Esophagus mucosa (tissue), 1 donor: ENCODE data around the gene GALM. TPM values are rescaled to one million over a fixed set of nuclear protein-coding genes. Genes with fewer than 3 reads are reported as not detected.
"Not testable (repeated sequence)": the region's sequence is repeated elsewhere in the genome, so short reads cannot be mapped to it uniquely, and the experiment has no call there.

Source experiments
- ATAC-seq: fragments of 200-7000 bp; cut with Tn5 transposase; one replicate; pipeline ENCODE4 v1.9.1; 2020
- total RNA-seq: library from RNA; stranded (reverse); gene quantifications from one replicate; pipeline ENCODE4 v1.2.4, GENCODE V29; 2023
- donor health status: DM: yes; HTN: yes; CAD: no.

Gene GALM
- total RNA-seq, 1 donor from 2014 or later: 2.2 TPM

DNA sequence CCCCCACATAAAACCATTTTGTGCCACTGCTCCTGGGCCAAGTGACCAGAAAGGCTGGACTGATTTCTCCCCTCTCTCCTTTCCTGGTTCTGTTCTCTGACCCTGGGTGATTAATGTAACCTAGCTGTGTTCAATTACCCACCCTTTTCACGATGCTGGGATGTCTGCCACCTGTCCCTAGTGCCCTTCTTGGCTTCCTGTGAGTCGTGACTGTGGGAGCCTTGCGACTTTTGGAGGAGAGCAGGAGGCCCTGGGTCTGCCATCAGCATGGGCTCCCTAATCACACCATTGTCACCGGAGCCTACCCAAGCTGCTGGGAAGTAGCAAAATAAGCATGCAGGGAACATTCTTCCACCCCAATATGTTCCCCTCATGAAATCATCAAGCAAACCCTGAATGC is 47.0 kb downstream of the GALM start:
- no peak for ATAC-seq

GRCh38 chr2:38713338-38713737 is 47.4 kb downstream of the GALM start:
- ATAC-seq: no peak

DNA sequence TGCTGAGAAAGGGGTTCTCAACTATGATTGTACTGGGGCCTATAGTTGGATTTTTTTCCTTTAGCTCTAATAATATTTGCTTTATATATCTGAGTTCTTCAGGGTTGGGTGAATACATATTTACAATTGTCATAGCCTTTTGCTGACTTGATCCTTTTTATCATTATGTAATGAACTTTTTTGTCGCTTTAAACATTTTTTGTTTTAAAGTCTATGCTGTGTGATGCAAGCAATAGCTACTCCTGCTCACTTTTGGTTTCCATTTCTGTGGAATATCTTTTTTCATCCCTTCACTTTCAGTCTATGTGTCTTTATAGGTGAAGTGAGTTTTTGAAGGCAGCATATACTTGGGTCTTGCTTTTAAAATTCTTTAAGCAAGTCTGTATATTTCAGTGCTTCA is 49.0 kb downstream of the GALM start:
- ATAC-seq: not testable (repeated sequence)

- no peak for ATAC-seq
These were observed 50.3 kb downstream of the GALM start for GRCh38 chr2:38716185-38716584.

- ATAC-seq: no peak
These were observed 52.7 kb downstream of the GALM start for GRCh38 chr2:38718601-38719000.

GRCh38 chr2:38719706-38720105 is 53.8 kb downstream of the GALM start:
- ATAC-seq: no peak

GRCh38 chr2:38720613-38721241 is 54.8 kb downstream of the GALM start:
- peak; percentile 90 for ATAC-seq

GRCh38 chr2:38722271-38723061 is 56.6 kb downstream of the GALM start:
- ATAC-seq: no peak

- ATAC-seq: no peak
These were observed 57.3 kb downstream of the GALM start for GRCh38 chr2:38723173-38723572.

DNA sequence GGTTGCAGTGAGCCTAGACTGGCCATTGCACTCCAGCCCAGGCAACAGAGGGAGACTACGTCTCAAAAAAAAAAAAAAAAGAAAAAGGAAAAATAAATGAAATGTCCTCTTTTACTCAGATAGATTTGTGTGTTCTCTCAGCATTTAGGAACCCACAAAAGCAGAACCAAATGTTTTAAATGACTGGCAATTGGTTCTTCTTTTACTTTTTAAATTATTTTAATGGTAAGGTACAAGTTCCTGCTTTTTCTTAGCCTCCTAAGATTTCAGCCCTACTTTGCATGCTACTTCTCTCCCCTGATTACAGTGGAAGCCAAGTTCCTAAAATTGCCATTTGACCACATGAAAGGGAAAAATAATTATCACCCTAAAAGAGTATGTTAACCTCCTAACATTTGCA is 61.7 kb downstream of the GALM start:
- ATAC-seq: no peak

DNA sequence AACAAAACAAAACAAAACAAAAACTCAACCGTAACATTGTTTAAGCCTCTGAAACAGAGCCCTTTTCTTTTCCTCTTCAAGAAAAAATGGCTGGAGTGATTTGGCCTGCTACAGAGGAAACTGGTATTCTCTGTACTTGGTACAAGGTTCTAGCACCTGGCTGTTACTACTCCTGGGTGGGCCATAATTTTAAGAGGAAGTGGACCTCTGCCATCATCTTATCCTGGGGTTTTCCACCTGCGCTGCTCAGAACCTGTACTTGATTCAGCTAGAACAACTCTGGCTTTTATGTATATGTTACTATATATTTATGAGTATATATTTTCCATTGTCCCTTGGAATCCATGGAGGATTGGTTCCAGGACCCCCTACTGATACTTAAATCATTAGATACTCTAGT is 62.8 kb downstream of the GALM start:
- no peak for ATAC-seq

DNA sequence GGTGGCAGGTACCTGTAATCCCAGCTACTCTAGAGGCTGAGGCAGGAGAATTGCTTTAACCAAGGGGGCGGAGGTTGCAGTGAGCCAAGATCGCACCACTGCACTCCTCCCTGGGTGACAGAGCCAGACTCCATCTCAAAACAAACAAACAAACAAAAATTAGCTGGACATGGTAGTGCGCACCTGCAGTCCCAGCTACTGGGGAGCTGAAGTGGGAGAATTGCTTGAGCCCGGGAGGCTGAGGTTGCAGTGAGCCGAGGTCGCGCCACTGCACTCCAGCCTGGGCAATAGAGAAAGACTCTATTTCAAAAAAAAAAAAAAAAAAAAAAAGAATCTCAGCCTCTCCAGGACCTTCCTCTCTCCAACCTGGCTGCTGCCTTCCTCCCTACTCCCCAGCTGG is 65.2 kb downstream of the GALM start:
- no peak for ATAC-seq

GRCh38 chr2:38731684-38732221 is 65.8 kb downstream of the GALM start:
- ATAC-seq: no peak

DNA sequence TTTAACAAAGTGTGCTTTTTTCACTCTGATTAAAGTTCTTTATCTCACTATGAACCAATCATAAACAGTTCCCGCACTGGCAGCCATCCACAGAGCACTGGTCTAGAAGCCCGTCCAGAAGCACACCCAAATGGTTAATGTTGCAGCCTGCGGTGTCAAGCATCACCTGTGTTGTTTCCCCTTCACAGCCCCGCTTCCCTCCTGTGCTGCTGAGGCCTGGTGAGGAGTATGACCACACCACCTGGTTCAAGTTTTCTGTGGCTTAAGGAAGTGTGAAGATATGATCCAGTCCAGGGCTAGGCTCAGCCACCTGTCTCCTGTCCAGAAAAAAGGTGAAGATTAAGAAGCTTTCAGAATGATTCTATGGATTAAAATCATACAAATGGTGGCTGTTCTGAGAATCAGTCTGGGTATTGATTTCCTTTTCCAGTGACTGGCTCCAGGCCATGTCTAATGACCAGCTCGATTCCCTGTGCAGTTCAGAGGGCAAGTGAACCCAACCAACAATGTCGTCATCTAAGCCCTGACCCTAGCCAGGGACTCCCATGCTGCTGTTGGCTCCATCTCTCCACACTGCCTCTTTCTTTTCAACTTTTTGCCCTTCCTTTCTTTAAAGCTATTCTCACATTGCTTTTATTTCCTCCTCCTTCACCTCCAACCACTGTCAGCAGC is 67.5 kb downstream of the GALM start:
- no peak for ATAC-seq

- ATAC-seq: no peak
These were observed 68.6 kb downstream of the GALM start for GRCh38 chr2:38734299-38735058.

DNA sequence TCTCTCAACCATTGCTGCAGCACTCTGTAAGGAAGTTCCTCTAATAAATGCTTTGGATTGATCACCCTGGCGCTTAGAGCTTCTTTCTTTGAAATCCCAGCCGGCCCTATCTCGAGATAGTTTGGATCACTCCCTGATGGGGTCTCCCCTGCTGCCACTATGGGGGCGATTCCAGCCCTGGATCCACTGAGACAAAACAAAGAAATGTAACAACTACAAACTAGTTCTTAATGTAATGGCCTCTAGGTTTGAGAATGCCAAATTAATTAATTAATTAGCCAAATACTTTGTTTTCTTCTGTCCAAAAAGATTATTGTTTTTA is 70.0 kb downstream of the GALM start:
- no peak for ATAC-seq

DNA sequence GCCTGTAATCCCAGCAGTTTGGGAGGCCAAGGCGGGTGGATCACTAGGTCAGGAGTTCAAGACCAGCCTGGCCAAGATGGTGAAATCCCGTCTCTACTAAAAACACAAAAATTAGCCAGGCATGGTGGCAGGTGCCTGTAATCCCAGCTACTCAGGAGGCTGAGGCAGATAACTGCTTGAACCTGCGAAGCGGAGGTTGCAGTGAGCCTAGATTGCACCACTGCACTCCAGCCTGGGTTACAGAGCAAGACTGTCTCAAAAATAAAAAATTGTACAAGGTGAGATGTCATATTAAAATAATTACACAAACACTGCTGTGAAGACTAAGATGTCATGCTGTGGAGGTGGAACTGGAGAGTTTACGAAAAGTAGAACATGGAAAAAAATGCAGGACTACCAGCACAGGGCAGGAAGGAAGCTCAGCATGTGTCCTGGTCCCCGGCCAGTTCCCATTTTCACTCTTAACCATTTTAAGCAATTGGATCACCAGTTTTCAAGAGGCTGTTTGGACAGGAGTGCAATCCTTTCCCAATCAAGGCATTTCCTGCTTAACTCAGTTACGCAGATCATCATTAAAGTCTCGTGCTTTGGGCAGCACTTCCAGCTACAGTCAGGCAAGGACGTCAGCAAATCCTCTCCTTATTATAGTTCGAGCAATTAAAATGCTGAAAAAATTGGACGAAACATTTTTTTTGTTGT is 71.2 kb downstream of the GALM start:
- ATAC-seq: not testable (repeated sequence)

DNA sequence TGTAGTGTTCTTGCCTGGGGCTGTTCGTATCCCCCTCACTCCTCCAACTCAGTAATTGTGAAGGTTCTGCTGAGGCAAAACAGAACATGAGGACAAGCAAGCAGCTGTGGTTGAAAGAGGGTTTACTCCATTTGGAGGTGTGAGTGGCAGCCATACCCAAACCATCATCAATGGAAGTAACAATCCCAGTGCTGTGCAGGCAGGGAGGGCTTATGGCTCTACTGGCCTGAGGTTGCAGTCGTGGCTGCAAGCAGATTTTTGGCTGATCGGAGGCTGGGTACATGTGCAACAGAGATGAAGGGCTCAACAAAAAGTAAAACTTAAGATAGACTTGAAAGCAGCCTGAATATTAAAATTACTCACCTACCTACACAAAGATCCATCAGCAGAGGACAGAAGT is 72.0 kb downstream of the GALM start:
- no peak for ATAC-seq

GRCh38 chr2:38739524-38739923 is 73.6 kb downstream of the GALM start:
- ATAC-seq: no peak

- peak; percentile 57 for ATAC-seq
These were observed 75.2 kb downstream of the GALM start for GRCh38 chr2:38740851-38741731.
